ENCODE results near the gene MANSC4.
A peak's percentile ranks its signal among the peaks of the same experiment; 100 is the strongest.

The MANSC4 gene

DNA sequence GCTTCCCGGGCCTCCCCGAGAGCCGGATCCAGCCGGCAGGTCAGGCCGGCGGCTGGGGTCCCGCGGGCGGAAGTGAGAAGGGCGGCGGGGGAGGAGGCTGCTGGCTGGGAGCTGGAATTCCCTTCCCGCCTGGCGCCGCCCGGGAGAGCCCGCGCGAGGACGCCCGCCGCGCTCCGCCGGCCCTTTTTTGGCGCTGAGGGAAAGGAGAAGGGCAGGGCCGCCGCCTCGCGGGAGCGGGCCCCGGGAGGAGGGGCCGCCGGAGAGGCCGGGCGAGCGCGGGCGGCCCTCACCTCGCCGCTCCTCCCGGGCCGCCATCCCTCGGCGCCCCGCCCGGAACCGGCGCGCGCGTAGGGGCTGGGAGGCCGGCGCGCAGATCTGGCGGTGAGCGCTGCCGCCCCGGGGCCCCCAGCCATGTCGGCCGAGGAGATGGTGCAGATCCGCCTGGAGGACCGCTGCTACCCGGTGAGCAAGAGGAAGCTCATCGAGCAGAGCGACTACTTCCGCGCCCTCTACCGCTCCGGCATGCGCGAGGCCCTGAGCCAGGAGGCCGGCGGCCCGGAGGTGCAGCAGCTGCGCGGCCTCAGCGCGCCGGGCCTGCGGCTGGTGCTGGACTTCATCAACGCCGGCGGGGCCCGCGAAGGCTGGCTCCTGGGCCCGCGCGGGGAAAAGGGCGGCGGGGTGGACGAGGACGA, at the start of gene MANSC4, which contains the start of gene KLHL42:
MANSC4 (minus strand) TSS at position 317 of the 692 bp plus-strand sequence. CDS start 8,960 bp downstream, outside the sequence.
KLHL42 (plus strand) TSS at position 314 of the 692 bp plus-strand sequence; CDS start at position 412, 98 bp downstream.
- peak; percentile 80 for DNase-seq

DNA sequence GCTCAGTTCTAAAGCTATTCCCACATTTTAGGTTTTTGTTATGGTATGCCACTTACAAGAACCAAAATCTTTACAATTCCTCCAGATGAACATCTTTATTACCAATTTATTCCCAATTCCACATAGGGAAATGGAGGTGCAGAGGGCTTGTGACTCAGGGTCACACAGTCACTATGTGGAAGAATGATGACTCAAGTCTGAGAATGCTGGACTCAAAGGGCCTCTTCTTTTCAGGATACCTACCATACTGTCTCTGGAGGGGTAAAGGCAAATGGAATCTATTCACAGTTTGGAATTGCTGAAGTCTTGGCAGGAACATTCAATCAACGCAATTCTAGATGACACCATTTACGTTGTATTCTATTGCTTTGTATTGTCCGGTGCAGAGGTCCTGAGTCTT, 48.2 kb upstream of the MANSC4 start:
- peak; percentile 40 for DNase-seq

DNA sequence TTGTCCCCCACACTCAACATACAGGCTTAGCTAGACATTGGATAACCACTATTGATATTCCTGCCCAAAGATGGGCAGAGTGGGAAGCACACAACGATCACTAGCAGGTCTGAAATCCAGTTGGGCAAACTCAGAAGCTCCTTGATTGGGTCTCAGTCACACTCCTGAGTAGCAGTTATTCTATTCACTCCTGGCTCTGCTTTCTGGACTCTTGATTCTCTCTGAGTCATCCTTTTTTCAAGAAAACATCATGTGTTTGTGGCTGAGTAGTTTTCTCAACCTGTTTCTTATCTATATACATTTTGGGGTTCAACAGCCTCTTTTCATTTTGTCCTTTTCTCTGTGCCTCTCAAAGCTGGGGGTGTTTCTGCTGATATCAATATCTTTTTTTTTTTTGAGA, 46.0 kb upstream of the MANSC4 start:
- DNase-seq = no peak

DNA sequence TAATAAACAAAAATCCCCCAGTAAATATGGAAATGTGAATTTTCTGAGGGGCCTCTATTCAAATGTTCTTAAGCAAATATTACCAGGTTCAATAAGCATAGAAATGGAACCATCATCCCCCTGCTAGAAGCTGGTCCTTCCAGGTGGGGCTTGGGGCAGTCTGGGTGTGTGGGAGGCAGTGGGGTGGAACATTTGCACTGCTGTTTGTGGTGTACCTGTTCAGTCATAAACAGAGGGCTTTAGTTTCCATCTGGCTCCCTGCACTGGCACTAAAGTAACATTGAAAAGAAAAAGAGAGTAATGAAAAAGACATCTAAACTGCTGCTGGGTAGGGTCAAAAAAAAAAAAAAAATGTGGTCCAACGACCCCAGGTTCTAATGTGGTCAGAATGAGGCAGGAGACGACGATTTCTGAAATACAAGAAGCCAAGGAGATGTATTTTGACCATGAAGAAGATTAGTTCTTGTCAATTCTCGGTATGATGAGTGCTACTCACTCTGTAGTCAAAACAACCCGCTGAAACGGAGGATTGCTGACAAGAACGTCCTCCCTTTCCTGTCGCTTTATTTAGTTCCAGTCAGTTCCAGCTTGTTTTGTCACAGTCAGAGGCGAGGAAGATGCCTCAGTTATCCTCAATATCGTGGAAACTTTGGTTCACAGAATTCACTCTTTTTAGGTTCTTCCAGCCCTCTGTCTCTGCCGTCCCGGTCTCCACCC, 44.2 kb upstream of the MANSC4 start:
- no peak for DNase-seq

- DNase-seq = no peak
These were observed 43.0 kb upstream of the MANSC4 start for GRCh38 chr12:27823038-27823437.

DNA sequence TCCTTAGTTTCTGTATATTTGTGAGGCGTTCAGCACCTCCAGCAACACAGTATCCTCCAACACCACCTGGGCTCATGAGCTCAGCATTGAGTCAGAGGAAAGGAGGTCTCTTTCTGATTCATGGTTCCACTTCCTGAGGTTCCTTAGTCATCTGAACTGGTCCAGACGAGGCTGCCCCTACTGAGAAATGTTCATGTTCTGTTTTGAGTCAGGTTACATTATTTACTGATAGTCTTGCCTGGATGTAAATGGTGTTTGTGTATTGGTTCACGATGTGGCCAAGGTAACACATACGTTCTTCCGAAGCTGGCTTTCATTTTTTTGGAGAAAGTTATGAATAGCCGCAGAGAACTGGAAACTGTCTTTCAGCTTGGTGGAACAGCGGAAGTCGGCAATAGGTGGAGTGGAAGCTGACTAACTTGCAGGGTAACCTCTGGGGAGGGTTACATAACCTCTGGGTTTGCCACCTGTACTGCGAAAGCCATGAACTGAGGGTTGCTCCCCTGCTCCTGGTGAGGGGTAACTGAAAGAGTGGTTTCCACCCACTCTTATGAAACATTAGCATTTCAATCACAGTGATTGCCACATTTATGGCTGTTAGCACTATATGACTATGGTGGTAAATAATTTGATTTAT, 42.2 kb upstream of the MANSC4 start:
- DNase-seq = peak; percentile 82

GRCh38 chr12:27821259-27821973, 41.4 kb upstream of the MANSC4 start:
- DNase-seq = peak; percentile 79

DNA sequence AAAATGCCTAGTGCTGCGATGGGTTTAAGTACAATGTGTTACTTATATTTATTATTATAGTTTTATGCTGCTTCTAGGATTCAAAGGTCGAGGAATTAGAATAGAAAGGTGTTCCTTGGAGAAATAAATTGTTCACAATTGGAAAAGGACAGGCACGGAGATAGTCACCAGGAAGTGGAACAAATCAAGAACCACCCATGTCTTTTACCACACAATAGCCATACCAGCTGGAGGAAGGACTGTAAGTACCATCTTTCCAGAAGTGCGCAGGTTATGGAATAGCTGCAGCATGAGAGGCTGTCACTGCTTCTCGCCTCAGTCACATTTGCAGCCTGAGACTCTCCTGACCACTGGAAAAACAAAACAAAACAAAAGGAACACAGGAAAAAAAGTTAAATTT, 40.5 kb upstream of the MANSC4 start:
- no peak for DNase-seq

DNA sequence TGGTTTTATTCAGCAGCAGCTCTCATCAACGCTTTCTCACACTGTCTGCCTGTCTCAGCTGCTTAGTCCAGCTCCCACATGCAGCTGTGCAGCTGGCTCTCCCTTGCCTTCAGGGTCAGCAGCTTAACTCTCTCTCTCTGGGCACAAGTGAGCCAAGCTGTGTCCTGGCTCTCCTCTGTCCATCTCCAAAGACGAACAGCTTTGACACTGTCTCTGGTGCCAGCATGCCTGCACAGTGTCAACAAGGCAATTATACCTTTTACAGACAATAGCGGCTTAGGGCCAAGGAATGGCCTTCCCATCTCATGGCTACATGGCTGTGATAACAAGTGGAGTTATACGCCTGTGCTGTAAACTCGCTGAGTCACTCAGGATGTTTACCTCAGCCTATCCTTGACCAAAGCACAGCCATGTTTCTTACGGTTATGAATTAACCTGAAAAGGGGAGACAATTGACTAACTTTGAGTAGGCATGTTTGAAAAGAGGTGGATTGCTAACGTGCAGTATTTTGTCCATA, 38.4 kb upstream of the MANSC4 start:
- no peak for DNase-seq

DNA sequence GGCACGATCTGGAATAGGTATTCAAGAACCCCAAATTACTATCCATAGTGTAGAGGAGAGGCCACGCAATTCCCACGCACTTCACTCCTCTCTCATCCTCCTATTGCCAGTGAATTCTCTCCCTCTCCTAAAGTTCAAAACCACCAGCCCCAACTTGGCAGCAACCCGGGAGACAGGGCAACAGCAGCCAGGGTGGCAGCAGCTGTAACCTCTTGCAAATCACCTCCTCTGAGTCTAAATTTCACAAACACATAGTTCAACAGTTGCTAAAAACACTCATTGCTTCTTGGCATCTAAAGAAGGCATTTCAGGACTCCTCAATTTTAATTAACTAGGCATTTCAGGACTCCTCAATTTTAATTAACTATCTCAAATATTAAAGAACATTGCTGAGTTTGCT, 37.7 kb upstream of the MANSC4 start:
- no peak for DNase-seq

GRCh38 chr12:27814851-27815591, 35.0 kb upstream of the MANSC4 start:
- DNase-seq = no peak

- DNase-seq = no peak
These were observed 34.4 kb upstream of the MANSC4 start for GRCh38 chr12:27814411-27814810.

- DNase-seq = no peak
These were observed 32.5 kb upstream of the MANSC4 start for GRCh38 chr12:27812502-27812901.

- peak; percentile 7 for DNase-seq
These were observed 30.7 kb upstream of the MANSC4 start for GRCh38 chr12:27810756-27811155.

DNA sequence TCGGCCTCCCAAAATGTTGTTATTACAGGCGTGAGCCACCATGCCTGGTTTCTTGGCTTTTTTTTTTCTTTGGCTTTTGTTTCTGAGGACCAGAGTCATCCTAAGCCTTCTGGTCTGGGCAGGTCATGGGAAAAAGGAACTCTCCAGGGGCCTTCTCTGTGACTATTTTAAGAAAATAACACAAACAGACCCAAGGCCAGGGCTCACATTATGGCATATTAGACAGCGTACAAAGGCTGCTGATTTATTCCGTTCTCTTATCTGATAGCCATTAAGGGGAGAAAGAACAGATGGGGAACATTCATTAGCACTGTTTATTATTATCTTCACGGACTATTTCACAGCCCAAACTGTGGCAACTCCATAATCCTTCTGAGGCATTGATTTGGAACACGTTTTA, 28.8 kb upstream of the MANSC4 start:
- no peak for DNase-seq

GRCh38 chr12:27807063-27807703, 27.1 kb upstream of the MANSC4 start:
- DNase-seq = no peak

DNA sequence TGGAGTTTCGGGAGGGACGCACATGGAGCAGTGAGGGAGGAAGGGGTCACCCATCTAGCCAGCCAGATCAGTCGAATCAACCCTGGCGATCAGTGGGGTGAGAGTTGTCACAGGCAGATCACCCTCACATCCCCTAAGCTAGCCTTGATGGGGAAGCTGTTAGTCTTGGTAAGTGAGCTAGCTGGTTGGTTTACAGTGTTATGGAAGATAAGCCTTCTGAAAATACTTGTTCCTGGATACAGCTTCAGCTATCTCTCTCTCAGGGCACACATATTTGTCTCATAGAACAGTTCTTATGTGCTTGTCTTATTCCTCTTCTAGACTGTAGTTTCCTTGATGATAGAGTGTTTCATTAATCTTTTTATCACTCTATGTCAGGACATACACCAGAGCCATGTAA, 26.2 kb upstream of the MANSC4 start:
- no peak for DNase-seq

- no peak for DNase-seq
These were observed 25.2 kb upstream of the MANSC4 start for GRCh38 chr12:27805238-27805637.

GRCh38 chr12:27802936-27803335, 22.9 kb upstream of the MANSC4 start:
- DNase-seq = no peak

DNA sequence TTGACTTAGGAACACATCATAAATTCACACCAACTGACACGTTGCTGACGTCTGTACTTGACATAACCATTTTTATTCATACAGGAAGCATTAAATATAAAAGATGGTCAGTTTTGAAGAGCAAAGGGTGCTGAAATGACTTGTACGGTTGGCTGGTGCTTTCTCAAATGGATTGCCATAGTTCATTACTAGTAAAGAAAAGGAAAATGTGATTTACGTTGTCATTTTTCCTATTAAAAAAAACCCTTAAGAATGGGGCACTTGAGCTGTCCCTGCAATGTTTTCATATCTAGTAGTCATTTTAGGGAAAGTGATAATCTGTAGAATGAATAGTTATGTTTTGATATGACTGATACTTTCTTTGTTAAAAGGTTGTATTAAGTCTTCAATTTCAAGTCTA, 22.5 kb upstream of the MANSC4 start:
- no peak for DNase-seq

- no peak for DNase-seq
These were observed 21.6 kb upstream of the MANSC4 start for GRCh38 chr12:27801630-27802029.

- DNase-seq = no peak
These were observed 20.8 kb upstream of the MANSC4 start for GRCh38 chr12:27800819-27801218.
